Prostate gland (tissue), 2 donors: ENCODE data around the gene PNMA5. TPM values are rescaled to one million over a fixed set of nuclear protein-coding genes. Genes with fewer than 3 reads are reported as not detected.
"Not testable (repeated sequence)": the region's sequence is repeated elsewhere in the genome, so short reads cannot be mapped to it uniquely, and the experiment has no call there.

Experiments
- DNase-seq: peaks from one replicate; pipeline ENCODE4 v3.0.0-alpha.2; 2019; ENCODE audit warnings: low spot score
- H3K27ac ChIP-seq, 2 donors: fragments of 200-600 bp; sonication (generic); 2 replicates each; pipeline ENCODE4 v1.5.1; 2017 to 2019
- H3K27me3 ChIP-seq: fragments of 200-600 bp; sonication (generic); replicated peaks from 2 replicates; pipeline ENCODE4 v1.5.1; 2019; ENCODE audit not compliant: insufficient read depth
- H3K36me3 ChIP-seq, 2 donors: fragments of 200-600 bp; sonication (generic); 1 replicate in 1 of 2; 2 replicates in 1 of 2; pipeline versions ENCODE4 v1.5.1 to v1.8.1; 2017 to 2019
- H3K4me1 ChIP-seq: fragments of 200-600 bp; sonication (generic); replicated peaks from 2 replicates; pipeline ENCODE4 v1.5.1; 2019
- H3K4me3 ChIP-seq, 2 donors: fragments of 200-600 bp; sonication (generic); 2 replicates each; pipeline ENCODE4 v1.5.1; 2017 to 2019
- H3K9me3 ChIP-seq: fragments of 200-600 bp; sonication (generic); 2 replicates; pipeline ENCODE4 v1.5.1; 2017
- CTCF ChIP-seq, 4 experiments: fragments of 200-600 bp in 2 of 4; fragments of 450-650 bp in 2 of 4; sonication (generic) in 2 of 4; IDR thresholded peaks; 1 replicate in 3 of 4; 2 replicates in 1 of 4; pipeline ENCODE4 v1.5.1; 2016 to 2019; ENCODE audit warnings: antibody characterized with exemption in 4 of 4, mild to moderate bottlenecking in 2 of 4, moderate library complexity in 2 of 4
- POLR2A ChIP-seq: fragments of 450-650 bp; IDR thresholded peaks from one replicate; pipeline ENCODE4 v1.6.1; 2016; ENCODE audit warnings: antibody characterized with exemption, mild to moderate bottlenecking
- POLR2AphosphoS5 ChIP-seq: sonication (generic); formaldehyde crosslinking; IDR thresholded peaks from one replicate; pipeline ENCODE4 v1.6.1; 2017; ENCODE audit warnings: antibody characterized with exemption
- WGBS: methylation state at CpG from one replicate; pipeline ENCODE4 v1.1.5; 2018; 5-methylcytosine and 5-hydroxymethylcytosine counted together
- intact Hi-C: fragments of 100-400 bp; cut with DNase I; formaldehyde crosslinking; loops from one replicate; pipeline ENCODE4 v1.14.2; 2022
- total RNA-seq, 2 donors: library from RNA; depleted of rRNA; stranded (reverse); fragments of >200 nt; gene quantifications; one replicate each; pipeline ENCODE4 v1.1.0, GENCODE V29; 2016

Gene PNMA5
- total RNA-seq, 2 donors from 2014 or later, result 6.5 TPM; not detected in 1

- intact Hi-C loops, result no loop called here
- no peak for DNase-seq
- Histone ChIP-seq H3K9me3 (no peaks in the 10 kb centered on the region), H3K27me3 (no peaks in the 10 kb centered on the region), H3K27ac (no peak overlapping the region), H3K4me3 (no peak overlapping the region), H3K4me1 (no peaks in the 10 kb centered on the region), H3K36me3 (no peaks in the 10 kb centered on the region)
- TF ChIP-seq POLR2AphosphoS5 (no peak), POLR2A (no peak), CTCF (IDR thresholded peaks at IDR 0.05) (no peak)
- WGBS, result 41% methylated on average over 3 of the region's 3 CpGs
Measured at GRCh38 chrX:153019166-153019565, 25.2 kb upstream of the PNMA5 start.

GRCh38 chrX:153017174-153017573 lies 23.3 kb upstream of the PNMA5 start:
- not testable (repeated sequence) for H3K27me3 ChIP-seq

GRCh38 chrX:153004780-153005179 lies 10.9 kb upstream of the PNMA5 start:
- Histone ChIP-seq H3K4me3 (no peak overlapping the region), H3K4me1 (no peaks in the 10 kb centered on the region), H3K36me3 (no peaks in the 10 kb centered on the region), H3K27me3 (no peaks in the 10 kb centered on the region), H3K9me3 (no peaks in the 10 kb centered on the region), H3K27ac (no peak overlapping the region)
- TF ChIP-seq POLR2A, result no peak
- intact Hi-C loops, result no loop called here
- no peak for DNase-seq
- 90% methylated on average over 1 of the region's 1 CpG for WGBS

More at GRCh38 chrX:153017174-153017573, 23.3 kb upstream of the PNMA5 start:
- H3K36me3 ChIP-seq, DNase-seq, H3K4me1 ChIP-seq, H3K4me3 ChIP-seq, H3K27ac ChIP-seq, H3K9me3 ChIP-seq, intact Hi-C loops: not testable (repeated sequence)
- WGBS, result 22% methylated on average over 2 of the region's 2 CpGs

- no peak for DNase-seq
- intact Hi-C loops, result no loop called here
- Histone ChIP-seq H3K36me3 (no peaks in the 10 kb centered on the region), H3K27me3 (no peaks in the 10 kb centered on the region), H3K27ac (no peak overlapping the region), H3K4me1 (no peaks in the 10 kb centered on the region), H3K9me3 (no peaks in the 10 kb centered on the region), H3K4me3 (no peak overlapping the region)
- 30% methylated on average over 4 of the region's 4 CpGs for WGBS
- no peak for TF ChIP-seq POLR2A
- no peak for TF ChIP-seq CTCF (IDR thresholded peaks at IDR 0.05)
- no peak for TF ChIP-seq POLR2AphosphoS5
Measured at GRCh38 chrX:153003981-153004380, 10.1 kb upstream of the PNMA5 start.

GRCh38 chrX:153002182-153002581 lies 8.3 kb upstream of the PNMA5 start:
- H3K36me3 ChIP-seq, H3K4me1 ChIP-seq, intact Hi-C loops, DNase-seq, H3K27ac ChIP-seq, H3K9me3 ChIP-seq, H3K4me3 ChIP-seq, H3K27me3 ChIP-seq: not testable (repeated sequence)
- 100% methylated on average over 2 of the region's 2 CpGs for WGBS

GRCh38 chrX:152997337-152997736 lies 3.4 kb upstream of the PNMA5 start:
- intact Hi-C loops, result no loop called here
- TF ChIP-seq CTCF (IDR thresholded peaks at IDR 0.05) (no peak), POLR2A (no peak), POLR2AphosphoS5 (no peak)
- 86% methylated on average over 9 of the region's 9 CpGs for WGBS

More at GRCh38 chrX:152997337-152997736, 3.4 kb upstream of the PNMA5 start:
- no peak for DNase-seq
- no peak overlapping the region for H3K27ac ChIP-seq
- no peak overlapping the region for H3K4me3 ChIP-seq
- no peaks in the 10 kb centered on the region for H3K4me1 ChIP-seq
- no peaks in the 10 kb centered on the region for H3K9me3 ChIP-seq
- H3K27me3 ChIP-seq, result no peaks in the 10 kb centered on the region
- no peaks in the 10 kb centered on the region for H3K36me3 ChIP-seq
